ENCODE results near the gene IGFL1.
"Not testable (repeated sequence)": the region's sequence is repeated elsewhere in the genome, so short reads cannot be mapped to it uniquely, and the experiment has no call there.

Gene IGFL1

DNA sequence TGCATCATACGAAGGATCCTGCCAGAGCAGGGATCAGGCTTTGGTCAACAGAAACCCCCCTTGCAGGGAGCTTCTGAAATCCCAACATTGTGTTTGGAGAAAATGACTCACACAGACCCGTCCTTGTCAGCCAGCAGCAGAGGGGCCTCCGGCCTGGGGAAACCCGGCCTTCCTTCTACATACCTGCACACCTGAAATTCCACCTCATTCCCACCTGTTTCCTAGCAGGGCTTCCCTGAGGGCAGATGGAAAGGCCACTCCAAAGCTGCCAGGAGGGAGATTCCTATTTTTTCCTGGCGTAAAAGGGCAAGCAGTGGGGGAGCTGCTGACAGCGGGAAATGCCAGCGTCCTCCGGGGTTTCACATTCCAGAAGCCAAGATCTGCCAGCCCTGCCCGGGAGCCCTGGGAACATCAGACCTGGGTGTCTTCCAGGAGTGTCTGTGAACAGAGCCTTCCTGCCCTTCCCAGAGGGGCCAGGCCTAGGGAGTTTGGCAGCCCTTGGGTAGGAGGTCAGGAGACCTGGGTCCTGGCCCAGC, 3.0 kb upstream of the IGFL1 start:
- DNase-seq, result no peak

DNA sequence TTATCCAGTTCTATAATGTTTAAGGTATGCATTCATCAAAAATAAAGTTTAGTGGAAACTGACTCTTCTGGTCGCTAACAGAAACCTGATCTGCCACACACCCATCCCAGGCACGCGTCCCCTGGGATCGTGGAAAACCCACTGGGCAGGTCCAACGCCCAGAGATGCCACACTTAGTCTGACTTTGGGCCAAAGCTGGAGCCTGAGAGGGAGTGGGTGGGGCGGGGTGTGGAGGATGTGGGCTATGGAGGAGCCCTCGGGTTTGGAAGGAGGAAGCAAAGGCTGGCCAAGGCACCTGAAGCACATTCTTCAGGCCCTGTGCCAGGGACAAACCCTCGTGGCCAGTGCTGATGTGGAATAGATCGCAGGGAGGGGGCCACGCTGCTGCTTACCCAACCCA, 2.5 kb downstream of the IGFL1 start:
- no peak for DNase-seq

DNA sequence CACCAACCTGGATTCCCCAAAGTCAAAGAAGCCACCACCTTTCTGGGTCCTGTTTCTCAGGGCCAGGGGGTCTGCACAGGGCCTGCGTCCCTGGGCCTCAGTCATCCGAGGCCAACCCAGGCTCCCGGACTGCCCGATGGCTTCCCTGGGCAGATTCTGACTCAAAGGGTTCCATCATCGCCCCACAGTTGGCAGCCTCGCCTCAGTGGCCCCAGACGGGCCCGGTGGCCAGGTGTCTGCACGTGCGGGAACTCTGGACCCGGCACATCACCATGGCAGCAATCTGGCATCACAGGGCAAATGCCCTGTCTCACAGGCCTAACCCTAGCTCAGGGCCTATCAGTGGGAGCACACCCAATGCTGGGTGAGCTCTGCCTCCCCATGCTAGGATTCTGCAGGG, 2.9 kb downstream of the IGFL1 start:
- DNase-seq, result no peak

DNA sequence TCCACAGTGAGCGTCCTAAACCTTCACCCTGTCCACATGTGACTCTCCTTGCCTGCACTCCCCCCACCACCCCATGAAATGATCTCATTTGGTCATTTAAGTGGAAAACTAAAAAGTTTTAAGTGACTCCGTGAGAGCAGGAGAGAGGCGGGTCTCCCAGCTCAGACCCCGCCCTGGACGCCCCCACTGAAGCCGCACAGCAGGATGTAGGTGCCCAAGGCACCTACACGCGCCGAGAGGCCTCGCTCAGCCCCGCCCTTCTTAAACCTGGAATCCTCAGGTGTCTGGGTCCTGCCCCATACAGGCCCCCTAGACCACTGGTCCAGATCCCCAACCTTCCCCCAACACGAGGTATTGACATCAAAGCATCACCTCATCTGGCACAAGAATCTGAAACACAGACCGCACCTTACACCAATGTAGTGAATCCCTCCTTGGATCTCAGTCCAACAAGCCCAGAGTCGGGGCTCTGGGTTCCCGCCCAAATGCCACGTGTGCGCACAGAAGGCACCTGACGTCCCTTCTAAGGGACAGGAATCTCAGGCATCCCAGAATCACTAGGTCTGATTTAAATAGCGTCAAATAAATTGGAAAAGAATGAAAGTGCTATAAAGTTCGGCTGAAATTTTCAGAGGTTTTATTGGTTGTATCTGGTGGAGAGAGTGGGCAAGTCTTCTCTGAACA, 3.5 kb downstream of the IGFL1 start:
- no peak for DNase-seq

DNA sequence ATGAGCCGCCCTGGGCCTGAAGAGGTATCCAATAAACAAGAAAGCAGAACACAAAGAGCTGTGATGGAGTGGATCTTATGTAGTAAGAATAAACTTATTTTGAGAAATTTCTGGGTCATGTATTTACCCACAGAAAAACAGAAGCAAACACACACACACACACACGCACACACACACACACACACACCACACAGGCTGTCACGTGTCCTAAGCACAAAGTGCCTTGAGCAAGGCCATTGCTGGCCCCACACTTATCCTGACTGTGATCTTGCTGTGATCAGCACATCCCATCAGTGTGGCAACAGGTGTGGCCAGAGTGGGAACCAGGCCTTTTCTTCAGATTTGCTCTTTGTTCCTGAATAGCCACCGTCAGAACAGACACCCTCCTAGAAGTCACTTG, 4.3 kb downstream of the IGFL1 start:
- DNase-seq, result not testable (repeated sequence)

DNA sequence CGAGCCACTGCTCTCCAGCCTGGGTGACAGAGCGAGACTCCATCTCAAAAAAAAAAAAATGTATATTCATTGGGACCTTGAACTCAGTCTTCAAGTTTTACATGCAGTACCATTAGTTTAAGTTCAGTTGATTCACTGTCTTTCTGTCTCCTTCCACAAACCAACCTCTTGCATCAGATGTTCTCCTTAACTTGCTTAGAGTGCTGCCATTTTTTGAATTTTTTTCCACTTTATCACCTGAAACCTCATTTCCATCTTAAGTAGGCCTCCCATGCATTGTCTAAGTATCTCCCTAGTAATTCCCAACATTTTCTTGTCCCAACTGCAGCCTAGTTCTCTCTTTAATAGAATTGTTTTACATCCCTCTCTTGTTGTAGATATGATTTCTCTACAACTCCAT, 8.6 kb downstream of the IGFL1 start:
- DNase-seq, result not testable (repeated sequence)

DNA sequence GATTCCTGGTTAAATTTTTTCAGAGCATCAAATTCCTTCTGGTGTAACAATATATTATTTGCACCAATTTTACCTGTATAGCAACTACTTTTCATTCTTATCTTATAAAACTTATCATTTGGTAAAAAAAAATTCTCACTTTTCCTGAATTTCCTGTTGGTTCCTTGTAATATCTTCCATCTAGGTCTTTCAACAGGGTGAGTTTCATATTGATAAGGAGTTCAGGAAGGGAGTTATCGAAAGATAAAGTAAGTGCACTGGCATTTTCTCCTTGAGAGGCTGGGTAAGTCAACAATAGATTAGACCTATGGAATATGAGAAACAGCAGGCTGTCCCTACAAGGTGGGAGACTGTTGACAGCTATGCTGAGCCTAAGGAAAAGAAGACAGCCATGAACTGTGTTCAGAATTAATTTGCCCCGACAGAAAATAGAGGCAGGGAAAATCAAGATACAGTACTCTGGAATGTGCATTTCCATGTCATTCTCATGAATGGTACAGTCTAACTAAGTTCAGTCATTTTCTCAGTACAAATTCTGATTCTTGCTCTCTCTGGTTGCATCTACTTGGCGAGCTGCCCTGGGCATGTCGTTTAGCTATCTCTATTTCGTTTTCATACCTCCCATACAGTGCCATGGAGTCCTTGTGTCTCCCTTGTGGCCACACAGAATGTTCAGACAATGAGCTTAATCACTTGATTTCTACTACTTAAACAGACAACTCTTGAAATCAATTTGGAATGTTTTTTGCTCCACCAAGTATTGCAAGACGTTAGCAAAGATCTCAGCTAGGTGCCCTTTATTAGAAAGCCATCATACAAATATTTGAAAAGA, 9.9 kb downstream of the IGFL1 start:
- DNase-seq, result no peak

DNA sequence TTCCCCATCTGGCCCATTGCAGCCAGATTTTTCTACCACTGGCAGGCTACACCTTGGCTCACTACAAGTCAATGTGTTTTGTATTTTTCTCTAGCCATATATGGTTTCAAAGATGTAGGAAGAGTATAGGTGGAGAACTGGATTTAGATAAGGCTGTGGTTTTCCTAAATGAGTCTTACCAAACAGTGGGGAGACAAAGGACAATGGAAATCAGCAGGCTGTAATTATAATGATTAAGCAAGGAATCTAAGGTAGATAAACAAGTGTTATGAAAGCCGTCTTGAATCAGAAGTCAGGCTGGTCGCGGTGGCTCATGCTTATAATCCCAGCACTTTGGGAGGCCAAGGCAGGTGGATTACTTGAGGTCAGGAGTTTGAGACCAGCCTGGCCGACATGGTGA, 11.2 kb downstream of the IGFL1 start:
- no peak for DNase-seq

DNA sequence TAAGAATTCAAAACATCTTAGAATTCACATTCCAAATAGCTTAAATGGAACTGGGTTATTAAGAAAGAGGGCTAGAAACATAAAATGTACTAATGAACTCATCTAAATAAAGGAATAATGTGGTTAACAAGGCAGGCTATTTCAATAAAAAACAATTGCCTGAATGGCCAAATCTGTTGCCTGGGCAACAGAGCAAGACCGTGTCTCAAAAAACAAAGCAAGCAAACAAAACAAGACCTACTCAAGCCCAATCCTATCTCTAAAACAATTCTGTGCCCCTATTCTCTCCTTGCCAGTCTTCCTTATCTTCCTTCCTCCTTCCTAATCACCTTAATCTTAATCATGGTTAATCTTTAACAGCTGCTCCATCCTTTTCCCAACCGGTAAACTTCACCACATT, 12.1 kb downstream of the IGFL1 start:
- DNase-seq, result no peak

DNA sequence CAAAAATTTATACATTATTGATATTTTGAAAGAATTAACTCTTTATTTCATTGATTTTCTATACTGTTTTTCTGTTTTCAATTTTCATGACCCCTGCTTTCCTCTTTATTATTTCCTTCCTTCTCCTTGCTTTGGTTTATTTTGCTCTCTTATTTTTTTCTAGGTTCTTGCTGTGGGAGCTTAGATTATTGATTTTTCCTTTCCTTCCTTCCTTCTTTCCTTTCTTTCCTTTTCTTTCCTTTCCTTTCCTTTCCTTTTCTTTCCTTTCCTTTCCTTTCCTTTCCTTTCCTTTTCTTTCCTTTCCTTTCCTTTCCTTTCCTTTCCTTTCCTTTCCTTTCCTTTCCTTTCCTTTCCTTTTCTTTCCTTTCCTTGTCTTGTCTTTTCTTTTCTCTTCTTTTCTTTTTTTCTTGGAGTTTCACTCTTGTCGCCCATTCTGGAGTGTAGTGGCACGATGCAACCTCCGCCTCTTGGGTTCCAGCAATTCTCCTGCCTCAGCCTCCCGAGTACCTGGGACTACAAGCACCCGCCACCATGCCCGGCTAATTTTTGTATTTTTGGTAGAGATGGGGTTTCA, 13.6 kb downstream of the IGFL1 start:
- not testable (repeated sequence) for DNase-seq

DNA sequence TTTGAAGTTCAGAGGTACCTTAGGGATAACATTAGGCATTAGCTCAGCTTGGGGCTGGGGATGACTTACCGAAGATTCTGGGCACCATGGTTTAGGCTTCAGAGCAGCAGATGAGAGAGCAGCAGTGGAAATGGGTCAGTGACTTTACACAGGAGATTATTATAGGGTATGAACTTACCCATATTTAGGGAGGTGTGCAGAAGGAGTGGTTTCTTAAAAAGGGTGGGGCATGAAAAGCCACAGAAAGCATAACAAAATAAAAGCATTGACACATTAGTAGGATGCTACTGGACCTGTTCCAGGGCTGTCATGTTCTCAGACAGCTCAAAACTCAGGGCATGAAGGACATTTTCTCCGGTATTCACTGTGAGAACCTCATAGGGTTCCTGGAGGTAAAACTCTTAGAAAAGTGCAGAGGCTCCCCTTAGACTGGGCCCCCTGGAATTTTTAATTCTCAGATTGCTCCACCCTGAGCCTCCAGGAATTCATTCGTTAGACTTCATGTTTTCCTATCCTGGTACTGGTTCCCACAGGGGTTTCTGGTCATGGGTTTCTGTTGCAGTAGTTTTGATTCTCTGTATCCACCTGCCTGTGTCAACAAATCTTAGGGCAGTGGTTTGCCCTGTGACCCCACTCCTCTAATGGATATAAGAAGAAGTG, 20.7 kb downstream of the IGFL1 start:
- no peak for DNase-seq

DNA sequence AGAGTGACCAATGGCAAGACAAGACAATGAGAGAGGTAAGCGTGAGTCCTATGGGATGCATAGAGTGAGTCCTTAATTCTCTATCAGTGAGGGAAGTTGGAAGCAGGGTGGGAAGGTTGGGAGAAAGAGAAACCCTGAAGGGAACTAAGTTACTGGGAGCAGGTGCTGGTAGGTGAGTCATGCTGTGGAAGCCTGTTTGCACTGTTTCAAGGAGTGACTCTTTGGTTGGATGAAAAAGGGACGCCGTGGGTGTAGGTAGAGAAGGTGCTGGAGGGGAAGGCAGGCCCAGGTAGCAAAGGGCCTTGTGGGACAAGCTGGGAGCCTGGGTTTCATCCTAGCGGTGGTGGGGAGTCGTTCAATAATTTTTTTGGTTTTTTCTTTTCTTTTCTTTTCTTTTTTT, 21.9 kb downstream of the IGFL1 start:
- no peak for DNase-seq

DNA sequence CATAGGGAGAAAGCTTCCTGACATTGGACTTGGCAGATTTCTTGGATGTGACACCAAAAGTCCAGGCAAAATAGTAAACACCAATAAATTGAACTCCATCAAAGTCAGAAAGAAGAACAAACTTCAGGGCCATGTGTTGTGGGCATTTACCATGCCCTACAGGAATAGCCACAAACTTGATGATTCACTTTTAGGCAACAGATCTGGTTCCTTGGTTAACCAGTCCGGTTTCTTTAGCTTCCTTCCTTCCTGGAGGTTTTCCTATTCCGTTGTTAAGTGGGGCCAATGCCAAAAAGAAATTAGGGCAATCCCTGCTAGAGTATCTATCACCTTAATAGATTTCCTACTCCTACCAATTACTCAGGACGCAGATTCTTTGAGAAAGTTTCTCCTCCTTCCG, 25.2 kb downstream of the IGFL1 start:
- no peak for DNase-seq

DNA sequence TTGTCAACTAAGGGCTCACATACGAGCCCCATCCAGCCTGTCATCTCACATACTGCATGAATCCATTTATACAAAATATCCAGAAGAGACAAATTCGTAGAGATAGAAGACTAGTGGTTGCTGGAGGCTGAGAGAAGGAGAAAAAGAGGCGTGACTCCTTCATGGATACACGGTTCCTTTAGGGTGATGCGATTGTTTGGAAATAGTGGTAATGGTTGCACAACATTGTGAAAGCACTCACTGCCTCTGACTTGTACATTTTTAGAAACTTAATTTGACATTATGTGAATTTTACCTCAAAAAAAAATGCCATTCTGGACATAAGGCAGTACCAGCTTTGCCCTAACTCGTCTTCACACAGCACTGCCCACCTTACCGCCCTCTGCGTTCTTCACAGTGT, 27.3 kb downstream of the IGFL1 start:
- no peak for DNase-seq

DNA sequence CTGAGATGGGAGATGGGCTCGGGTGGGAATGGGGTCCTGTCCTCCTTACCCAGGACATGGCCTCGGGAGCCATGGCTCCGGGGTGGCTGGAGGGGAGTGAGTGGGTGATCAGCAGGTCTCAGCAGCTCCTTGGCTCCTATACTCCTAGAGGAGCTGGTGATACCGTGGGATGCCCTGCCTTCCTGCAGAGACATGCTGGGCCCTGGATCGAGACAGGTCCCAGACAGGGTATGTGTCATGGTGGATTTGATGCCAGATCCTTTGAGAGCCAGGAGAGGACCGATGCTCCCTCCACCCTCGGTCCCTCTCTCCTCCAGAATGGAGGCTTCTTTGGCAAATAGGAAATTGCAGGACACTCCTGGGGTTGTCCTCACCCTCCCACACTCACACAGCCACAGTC, 32.0 kb downstream of the IGFL1 start:
- not testable (repeated sequence) for DNase-seq

DNA sequence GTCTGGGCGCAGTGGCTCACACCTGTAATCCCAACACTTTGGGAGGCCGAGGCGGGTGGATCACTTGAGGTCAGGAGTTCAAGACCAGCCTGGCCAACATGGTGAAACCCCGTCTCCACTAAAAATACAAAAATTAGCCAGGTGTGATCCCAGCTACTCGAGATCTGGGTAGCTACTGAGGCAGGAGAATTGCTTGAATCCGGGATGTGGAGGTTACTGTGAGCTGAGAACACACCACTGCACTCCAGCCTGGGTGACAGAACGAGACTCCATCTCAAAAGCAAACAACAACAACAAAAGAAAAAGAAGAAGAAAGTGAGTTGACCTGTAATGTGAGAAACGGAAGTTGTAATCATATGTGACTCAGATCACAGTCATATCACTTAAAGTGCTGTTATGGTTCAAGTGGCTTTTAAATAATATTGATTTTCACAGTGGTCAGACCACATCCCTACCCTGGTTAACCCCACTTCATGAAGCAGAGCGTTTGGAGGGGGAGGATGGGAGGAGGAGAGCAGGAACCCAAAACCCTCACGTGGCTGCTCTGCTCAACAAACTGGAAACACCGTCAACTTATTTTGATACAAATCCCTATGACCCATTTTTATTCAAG, 33.2 kb downstream of the IGFL1 start:
- not testable (repeated sequence) for DNase-seq

DNA sequence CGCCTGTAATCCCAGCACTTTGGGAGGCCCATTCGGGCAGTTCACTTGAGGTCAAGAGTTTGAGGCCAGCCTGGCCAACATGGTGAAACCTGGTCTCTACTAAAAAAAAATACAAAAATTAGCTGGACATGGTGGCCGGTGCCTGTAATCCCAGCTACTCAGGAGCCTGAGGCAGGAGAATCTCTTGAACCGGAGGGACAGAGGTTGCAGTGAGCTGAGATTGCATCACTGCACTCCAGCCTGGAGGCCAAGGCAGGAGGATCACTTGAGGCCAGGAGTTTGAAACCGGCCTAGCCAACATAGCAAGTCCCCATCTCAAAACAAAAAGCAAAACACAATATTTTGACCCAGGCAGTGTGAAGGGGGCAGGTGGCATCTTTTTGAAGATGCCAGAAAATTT, 35.3 kb downstream of the IGFL1 start:
- DNase-seq, result not testable (repeated sequence)

DNA sequence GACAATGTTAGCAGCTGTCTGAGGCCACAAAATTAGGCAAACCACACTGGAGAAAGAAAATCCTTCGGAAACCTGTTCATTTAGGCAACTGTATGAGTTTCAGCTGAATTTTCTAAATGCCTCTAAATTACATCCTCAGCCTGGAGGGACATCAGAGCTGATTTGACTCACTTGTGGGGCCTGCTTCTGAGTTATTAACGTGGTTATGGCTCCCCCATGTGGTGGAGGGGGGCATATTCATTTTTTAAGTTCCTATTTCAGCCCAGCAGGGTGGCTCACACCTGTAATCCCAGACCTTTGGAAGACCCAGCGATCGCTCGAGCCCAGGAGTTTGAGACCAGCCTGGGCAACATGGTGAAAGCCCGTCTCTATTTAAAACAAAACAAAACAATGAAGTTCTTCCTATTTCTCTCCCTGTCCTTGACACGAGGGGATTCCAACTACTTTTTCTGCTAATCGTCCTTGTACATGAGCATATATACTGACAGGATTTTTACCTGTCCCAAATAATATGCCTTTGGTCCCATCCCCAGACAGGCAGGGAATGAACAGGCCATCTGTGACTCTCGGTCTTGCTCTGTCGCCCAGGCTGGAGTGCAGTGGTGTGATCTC, 35.8 kb downstream of the IGFL1 start:
- DNase-seq, result peak; percentile 69 to 72

DNA sequence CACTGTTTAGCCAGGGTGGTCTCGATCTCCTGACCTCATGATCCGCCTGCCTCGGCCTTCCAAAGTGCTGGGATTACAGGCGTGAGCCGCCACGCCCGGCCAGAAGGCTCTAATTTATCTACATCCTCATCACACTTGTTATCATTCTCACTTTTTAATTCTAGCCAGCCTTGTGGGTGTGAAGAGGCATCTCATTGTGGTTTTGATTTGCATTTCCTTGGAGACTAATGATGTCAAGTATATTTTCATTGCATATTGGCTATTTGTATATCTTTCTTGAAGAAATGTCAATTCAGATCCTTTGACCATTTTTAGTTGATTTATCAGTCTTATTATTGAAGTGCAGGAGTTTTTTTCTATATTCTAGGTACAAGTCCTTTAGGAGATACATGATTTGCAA, 39.6 kb downstream of the IGFL1 start:
- no peak for DNase-seq

DNA sequence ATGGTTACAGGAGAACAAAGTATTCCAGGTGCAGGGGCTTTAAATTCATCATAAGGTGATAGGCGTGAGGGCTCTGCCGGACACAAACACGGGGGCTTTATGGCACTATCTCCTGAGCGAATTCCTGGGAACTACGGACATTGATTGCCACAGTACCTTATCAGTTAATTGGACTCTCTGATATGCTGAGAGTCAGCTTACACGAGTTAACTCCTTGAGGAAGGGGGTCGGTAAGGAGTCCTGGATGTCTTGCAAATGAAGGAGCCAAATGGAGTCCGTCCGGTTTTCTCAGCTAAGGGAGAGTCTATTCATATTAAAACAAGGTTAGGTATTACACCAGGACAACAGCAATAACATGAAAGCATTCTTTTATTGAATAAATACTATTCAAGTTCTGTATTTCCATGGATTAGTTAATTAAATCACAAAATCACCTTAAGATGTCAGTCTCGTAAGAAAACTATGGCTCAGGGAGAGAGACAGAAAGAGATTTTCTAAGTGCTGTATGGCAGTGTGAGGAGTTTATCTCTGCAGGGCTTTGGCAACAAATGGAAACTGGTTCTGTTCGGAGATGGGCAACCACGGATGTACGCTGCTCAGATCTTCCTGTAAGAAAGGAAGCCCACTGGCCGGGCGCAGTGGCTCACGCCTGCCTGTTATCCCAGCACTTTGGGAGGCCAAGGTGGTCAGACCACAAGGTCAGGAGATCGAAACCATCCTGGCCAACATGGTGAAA, 41.1 kb downstream of the IGFL1 start:
- DNase-seq, result no peak

DNA sequence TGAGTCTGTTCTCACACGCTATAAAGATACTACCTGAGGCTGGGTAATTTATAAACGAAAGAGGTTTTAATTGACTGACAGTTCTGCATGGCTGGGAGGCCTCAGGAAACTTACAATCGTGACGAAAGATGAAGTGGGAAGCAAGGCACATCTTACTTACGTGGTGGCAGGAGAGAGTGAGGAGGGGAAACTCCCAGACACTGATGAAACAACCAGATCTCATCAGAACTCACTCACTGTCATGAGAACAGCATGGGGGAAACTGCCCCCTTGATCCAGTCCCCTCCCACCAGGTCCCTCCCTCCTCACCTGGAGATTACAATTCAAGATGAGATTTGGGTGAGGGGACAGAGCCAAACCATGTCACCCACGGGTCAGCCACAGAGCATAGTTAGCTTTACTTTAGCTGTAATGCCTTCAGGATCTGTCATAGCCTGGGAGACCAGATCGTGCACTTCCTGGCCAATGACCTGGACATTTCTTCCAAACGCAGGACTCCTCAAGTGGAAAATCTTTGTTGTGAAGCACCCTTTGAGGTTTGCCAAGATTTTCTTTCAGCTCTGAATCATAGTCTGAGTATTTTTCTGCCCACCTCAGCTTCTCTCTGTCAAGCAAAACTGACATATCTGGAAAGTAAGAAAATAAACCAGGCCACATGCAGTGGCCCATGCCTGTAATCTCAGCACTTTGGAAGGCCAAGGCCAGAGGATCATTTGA, 42.1 kb downstream of the IGFL1 start:
- DNase-seq, result no peak

Measured in SHP77 (cell line).